GM21576 (cell line): ENCODE data around the gene VIL1.

ENCODE experiments used
- ATAC-seq: cut with Tn5 transposase; IDR thresholded peaks from one replicate; pipeline ENCODE4 v1.9.1; 2021; ENCODE audit warnings: mild to moderate bottlenecking, moderate library complexity; ENCODE audit not compliant: unreplicated experiment

VIL1 gene

GRCh38 chr2:218394298-218395089 lies 24.4 kb upstream of the VIL1 start:
- no peak for ATAC-seq

GRCh38 chr2:218395090-218395444 lies 23.9 kb upstream of the VIL1 start:
- no peak for ATAC-seq

- no peak for ATAC-seq
Observed at GRCh38 chr2:218395456-218395825, 23.5 kb upstream of the VIL1 start.

GRCh38 chr2:218395826-218396687 lies 22.9 kb upstream of the VIL1 start:
- ATAC-seq, result peak; percentile 42

- no peak for ATAC-seq
Observed at GRCh38 chr2:218396688-218397462, 22.0 kb upstream of the VIL1 start.

GRCh38 chr2:218397463-218397819 lies 21.5 kb upstream of the VIL1 start:
- ATAC-seq, result no peak

- ATAC-seq, result peak; percentile 23
Observed at GRCh38 chr2:218397820-218398436, 21.0 kb upstream of the VIL1 start.

- no peak for ATAC-seq
Observed at GRCh38 chr2:218398437-218399390, 20.2 kb upstream of the VIL1 start.

GRCh38 chr2:218399391-218400166 lies 19.3 kb upstream of the VIL1 start, which contains the start of gene CTDSP1:
TSS of gene CTDSP1 (plus strand) at chr2:218399868. CDS start at chr2:218400091, 223 bp downstream.
- ATAC-seq, result peak; percentile 30

GRCh38 chr2:218400167-218400929 lies 18.6 kb upstream of the VIL1 start:
- ATAC-seq, result no peak

GRCh38 chr2:218400930-218401881 lies 17.7 kb upstream of the VIL1 start:
- no peak for ATAC-seq

GRCh38 chr2:218401890-218402289 lies 17.0 kb upstream of the VIL1 start:
- no peak for ATAC-seq

- no peak for ATAC-seq
Observed at GRCh38 chr2:218402491-218402901, 16.4 kb upstream of the VIL1 start.

- no peak for ATAC-seq
Observed at GRCh38 chr2:218402911-218403411, 16.0 kb upstream of the VIL1 start.

- ATAC-seq, result no peak
Observed at GRCh38 chr2:218403810-218404209, 15.1 kb upstream of the VIL1 start.

GRCh38 chr2:218404351-218405085 lies 14.4 kb upstream of the VIL1 start:
- no peak for ATAC-seq
